Activated naive CD8-positive, alpha-beta T cell (primary cell): ENCODE results near the gene PRMT6.
"Not testable (repeated sequence)": the region's sequence is repeated elsewhere in the genome, so short reads cannot be mapped to it uniquely, and the experiment has no call there.

Experiments used
- H3K27ac Mint-ChIP-seq: one replicate; pipeline ENCODE4 v1.8.0; 2021; ENCODE audit warnings: mixed read lengths
- H3K27me3 Mint-ChIP-seq: one replicate; pipeline ENCODE4 v1.8.0; 2021; ENCODE audit warnings: mixed read lengths
- H3K36me3 Mint-ChIP-seq: one replicate; pipeline ENCODE4 v1.8.0; 2021; ENCODE audit warnings: mixed read lengths
- H3K4me1 Mint-ChIP-seq: one replicate; pipeline ENCODE4 v1.8.0; 2021; ENCODE audit warnings: low read depth, mixed read lengths
- H3K4me3 Mint-ChIP-seq: one replicate; pipeline ENCODE4 v1.8.0; 2021; ENCODE audit warnings: mild to moderate bottlenecking, mixed read lengths
- H3K9me3 Mint-ChIP-seq: one replicate; pipeline ENCODE4 v1.8.0; 2021; ENCODE audit warnings: low read depth, mixed read lengths

PRMT6 gene

DNA sequence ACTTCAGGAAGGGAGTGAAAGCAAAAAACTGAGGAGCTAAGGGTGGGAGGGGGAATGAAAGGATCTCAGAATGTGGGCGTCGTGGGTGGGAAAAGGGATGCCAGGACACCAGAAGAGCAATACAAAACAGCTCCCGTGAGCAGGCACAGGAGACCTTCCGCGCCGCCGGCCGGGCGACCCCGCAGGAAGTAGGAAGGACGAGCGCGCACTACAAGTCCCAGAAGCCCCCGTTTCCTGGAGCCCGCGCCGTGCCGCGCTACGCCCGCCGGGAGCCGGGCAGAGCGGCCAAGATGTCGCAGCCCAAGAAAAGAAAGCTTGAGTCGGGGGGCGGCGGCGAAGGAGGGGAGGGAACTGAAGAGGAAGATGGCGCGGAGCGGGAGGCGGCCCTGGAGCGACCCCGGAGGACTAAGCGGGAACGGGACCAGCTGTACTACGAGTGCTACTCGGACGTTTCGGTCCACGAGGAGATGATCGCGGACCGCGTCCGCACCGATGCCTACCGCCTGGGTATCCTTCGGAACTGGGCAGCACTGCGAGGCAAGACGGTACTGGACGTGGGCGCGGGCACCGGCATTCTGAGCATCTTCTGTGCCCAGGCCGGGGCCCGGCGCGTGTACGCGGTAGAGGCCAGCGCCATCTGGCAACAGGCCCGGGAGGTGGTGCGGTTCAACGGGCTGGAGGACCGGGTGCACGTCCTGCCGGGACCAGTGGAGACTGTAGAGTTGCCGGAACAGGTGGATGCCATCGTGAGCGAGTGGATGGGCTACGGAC is at the start of gene PRMT6:
TSS of gene PRMT6 (plus strand) at position 249 of the 771 bp plus-strand sequence. CDS start at position 291, 42 bp downstream.
- Mint-ChIP-seq H3K4me1 (peaks cover 27% of the 10 kb centered on the region), H3K4me3 (peak within 1 kb of the TSS; percentile 98), H3K36me3 (peaks cover 11% of the 10 kb centered on the region), H3K9me3 (no peaks in the 10 kb centered on the region), H3K27me3 (no peaks in the 10 kb centered on the region), H3K27ac (peak within 1 kb of the TSS; percentile 99)

DNA sequence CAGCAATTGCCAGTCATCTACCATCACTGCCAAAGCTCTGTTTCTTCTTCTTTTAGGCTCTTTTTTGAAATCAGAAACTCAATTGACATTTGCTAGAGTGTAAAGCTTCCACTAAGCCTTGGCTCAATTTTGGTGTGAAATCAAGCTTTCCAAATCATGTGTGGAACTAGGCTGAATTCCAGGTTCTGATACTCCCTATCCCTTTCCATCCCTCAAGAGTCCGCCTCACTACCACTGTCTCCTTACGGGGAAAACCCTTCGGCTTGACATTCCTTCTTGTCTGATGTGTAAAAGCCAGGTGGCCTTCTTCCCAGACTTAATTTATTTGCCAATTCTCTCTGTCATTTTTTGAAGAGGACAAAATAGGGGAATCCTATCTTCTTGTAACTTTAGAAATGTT is 47.2 kb upstream of the PRMT6 start:
- Mint-ChIP-seq H3K36me3 (no peaks in the 10 kb centered on the region), H3K27ac (no peak overlapping the region), H3K9me3 (no peaks in the 10 kb centered on the region), H3K4me1 (no peaks in the 10 kb centered on the region), H3K4me3 (no peak overlapping the region), H3K27me3 (peaks cover 8% of the 10 kb centered on the region)

DNA sequence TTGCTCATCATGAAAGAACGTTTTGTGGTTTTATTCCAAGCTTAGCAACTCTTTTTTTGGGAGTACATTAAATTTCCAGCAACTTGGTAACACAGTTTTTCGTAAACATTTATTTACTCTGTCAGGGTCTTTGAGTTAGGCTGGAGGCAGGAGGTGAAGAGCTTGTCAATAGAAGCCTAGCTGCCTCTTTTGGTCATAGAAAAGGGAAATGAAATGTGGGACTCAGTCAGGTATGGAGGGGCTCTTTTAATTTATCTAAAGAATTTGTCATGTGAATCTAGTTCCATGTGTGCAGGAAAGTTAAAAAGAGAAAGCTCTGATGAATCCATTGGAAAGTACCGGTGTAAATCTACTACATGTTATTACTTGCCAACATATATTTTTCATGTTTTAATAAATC is 45.9 kb upstream of the PRMT6 start:
- Mint-ChIP-seq H3K27ac (no peak overlapping the region), H3K4me1 (no peaks in the 10 kb centered on the region), H3K36me3 (no peaks in the 10 kb centered on the region), H3K27me3 (peaks cover 12% of the 10 kb centered on the region), H3K9me3 (no peaks in the 10 kb centered on the region), H3K4me3 (no peak overlapping the region)

DNA sequence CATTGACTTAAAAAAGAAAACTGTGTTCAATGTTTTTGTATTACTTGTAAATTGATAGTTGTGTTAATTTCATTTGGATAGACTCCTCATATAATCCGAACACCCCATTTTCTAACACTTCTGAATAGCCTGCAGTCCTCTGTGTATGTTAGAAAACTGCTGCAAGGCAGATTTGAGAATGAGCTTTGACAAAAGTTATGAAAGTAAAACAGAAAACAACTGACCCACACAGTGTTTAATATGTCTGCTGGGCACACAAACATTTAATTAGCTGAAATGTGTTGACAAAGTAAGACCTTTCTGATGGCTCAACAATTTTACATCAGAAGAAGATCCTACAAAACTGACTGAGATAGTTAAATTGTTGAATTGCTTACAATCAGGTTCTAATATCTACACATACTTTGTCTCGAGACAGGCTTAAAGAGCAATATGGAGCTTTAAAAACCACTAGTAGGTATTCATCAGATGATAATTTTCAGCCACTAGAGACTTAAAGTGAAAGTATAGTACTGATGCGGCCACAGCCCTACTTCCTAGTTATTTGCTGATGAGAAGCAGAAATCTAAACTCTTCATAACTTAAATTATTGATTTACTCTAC is 40.0 kb upstream of the PRMT6 start:
- Mint-ChIP-seq H3K4me1 (no peaks in the 10 kb centered on the region), H3K36me3 (no peaks in the 10 kb centered on the region), H3K4me3 (no peak overlapping the region), H3K27me3 (peaks cover 8% of the 10 kb centered on the region), H3K9me3 (no peaks in the 10 kb centered on the region), H3K27ac (no peak overlapping the region)

GRCh38 chr1:107018445-107018844 is 38.0 kb upstream of the PRMT6 start:
- Mint-ChIP-seq H3K4me3 (no peak overlapping the region), H3K27ac (no peak overlapping the region), H3K36me3 (peaks cover 2% of the 10 kb centered on the region), H3K9me3 (no peaks in the 10 kb centered on the region), H3K27me3 (peaks cover 13% of the 10 kb centered on the region), H3K4me1 (no peaks in the 10 kb centered on the region)

- no peaks in the 10 kb centered on the region for H3K9me3 Mint-ChIP-seq
- peaks cover 13% of the 10 kb centered on the region for H3K27me3 Mint-ChIP-seq
- no peak overlapping the region for H3K27ac Mint-ChIP-seq
- H3K4me3 Mint-ChIP-seq, result no peak overlapping the region
- peaks cover 2% of the 10 kb centered on the region for H3K36me3 Mint-ChIP-seq
- no peaks in the 10 kb centered on the region for H3K4me1 Mint-ChIP-seq
These were observed 37.3 kb upstream of the PRMT6 start for GRCh38 chr1:107019166-107019565.

- not testable (repeated sequence) for H3K4me3 Mint-ChIP-seq, H3K4me1 Mint-ChIP-seq, H3K9me3 Mint-ChIP-seq, H3K27ac Mint-ChIP-seq, H3K36me3 Mint-ChIP-seq
- H3K27me3 Mint-ChIP-seq, result peaks cover 13% of the 10 kb centered on the region
These were observed 17.6 kb upstream of the PRMT6 start for GRCh38 chr1:107038874-107039273.

- not testable (repeated sequence) for H3K36me3 Mint-ChIP-seq, H3K27ac Mint-ChIP-seq, H3K4me1 Mint-ChIP-seq, H3K9me3 Mint-ChIP-seq, H3K4me3 Mint-ChIP-seq
- peaks cover 11% of the 10 kb centered on the region for H3K27me3 Mint-ChIP-seq
These were observed 11.9 kb upstream of the PRMT6 start for GRCh38 chr1:107044310-107045220.

DNA sequence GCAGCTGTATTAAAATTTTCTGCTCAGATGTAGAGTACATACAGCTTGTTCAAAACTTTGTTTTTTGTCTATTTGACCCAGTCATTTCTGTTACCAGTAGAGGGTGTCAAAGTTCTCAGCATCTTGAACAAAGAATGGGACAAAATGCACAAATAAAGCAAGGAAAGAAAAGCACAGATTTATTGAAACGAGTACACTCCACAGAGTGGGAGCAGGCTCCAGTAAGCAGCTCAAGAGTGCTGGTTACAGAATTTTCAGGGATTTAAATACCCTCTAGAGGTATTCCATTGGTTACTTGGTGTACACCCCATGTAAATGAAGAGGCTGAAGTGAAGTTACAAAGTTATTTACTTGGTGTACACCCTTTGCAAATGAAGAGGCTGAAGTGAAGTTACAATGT is 8.9 kb upstream of the PRMT6 start:
- Mint-ChIP-seq H3K27ac (no peak overlapping the region), H3K36me3 (peaks cover 4% of the 10 kb centered on the region)

GRCh38 chr1:107048241-107048640 is 8.2 kb upstream of the PRMT6 start:
- Mint-ChIP-seq H3K36me3 (peaks cover 4% of the 10 kb centered on the region), H3K9me3 (no peaks in the 10 kb centered on the region), H3K4me1 (no peaks in the 10 kb centered on the region), H3K27ac (no peak overlapping the region), H3K4me3 (no peak overlapping the region), H3K27me3 (peaks cover 16% of the 10 kb centered on the region)

More for the DNA sequence above, 8.9 kb upstream of the PRMT6 start:
- H3K9me3 Mint-ChIP-seq, result no peaks in the 10 kb centered on the region
- H3K27me3 Mint-ChIP-seq, result peaks cover 17% of the 10 kb centered on the region
- no peak overlapping the region for H3K4me3 Mint-ChIP-seq
- H3K4me1 Mint-ChIP-seq, result no peaks in the 10 kb centered on the region

DNA sequence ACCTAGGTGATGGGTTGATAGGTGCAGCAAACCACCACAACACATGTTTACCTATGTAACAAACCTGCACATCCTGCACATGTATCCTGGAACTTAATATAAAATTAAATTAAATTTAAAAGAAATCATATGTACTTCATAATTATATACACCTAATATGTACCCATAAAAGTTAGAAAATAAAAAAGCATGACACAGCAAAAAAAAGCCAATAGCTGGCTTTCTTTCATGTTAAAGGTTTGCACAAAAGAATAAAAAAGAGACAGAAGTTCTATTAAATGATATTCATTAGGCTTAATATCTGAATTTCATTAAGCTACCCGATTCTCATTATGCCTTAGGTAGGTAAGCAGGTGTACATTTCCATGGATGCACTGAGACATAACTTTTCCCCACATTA is 5.2 kb upstream of the PRMT6 start:
- Mint-ChIP-seq H3K9me3 (no peaks in the 10 kb centered on the region), H3K4me1 (peaks cover 2% of the 10 kb centered on the region), H3K27ac (no peak overlapping the region), H3K36me3 (peaks cover 4% of the 10 kb centered on the region), H3K4me3 (no peak overlapping the region), H3K27me3 (peaks cover 15% of the 10 kb centered on the region)

DNA sequence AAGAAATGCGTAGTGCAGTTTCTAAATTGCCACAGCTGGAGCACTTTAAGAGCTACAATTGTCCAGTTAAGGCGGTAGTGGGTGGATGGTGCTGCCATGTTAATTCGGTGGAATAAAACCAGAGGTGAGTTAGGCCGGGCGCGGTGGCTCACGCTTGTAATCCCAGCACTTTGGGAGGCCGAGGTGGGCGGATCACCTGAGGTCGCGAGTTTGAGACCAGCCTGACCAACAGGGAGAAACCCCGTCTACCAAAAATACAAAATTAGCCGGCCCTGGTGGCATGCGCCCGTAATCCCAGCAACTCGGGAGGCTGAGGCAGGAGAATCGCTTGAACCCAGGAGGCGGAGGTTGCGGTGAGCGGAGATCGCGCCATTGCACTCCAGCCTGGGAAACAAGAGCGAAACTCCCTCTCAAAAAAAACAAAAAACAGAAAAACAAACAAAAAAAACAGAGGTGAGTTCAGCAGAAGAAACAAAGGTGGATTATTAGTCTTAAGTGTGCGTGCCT is 502 bp upstream of the PRMT6 start:
- H3K9me3 Mint-ChIP-seq, H3K36me3 Mint-ChIP-seq, H3K27me3 Mint-ChIP-seq: not testable (repeated sequence)
- H3K4me3 Mint-ChIP-seq, result peak overlapping the region; percentile 98
- peak overlapping the region; percentile 99 for H3K27ac Mint-ChIP-seq
- H3K4me1 Mint-ChIP-seq, result peaks cover 27% of the 10 kb centered on the region

GRCh38 chr1:107057197-107058133 is 991 bp downstream of the PRMT6 start:
- Mint-ChIP-seq H3K36me3 (peaks cover 11% of the 10 kb centered on the region), H3K4me3 (peak overlapping the region; percentile 98), H3K4me1 (peaks cover 27% of the 10 kb centered on the region), H3K9me3 (no peaks in the 10 kb centered on the region), H3K27me3 (no peaks in the 10 kb centered on the region), H3K27ac (peak overlapping the region; percentile 99)
